Kidney capillary endothelial cell (primary cell): Measurements from ENCODE around the gene TRPC4.

ENCODE experiments used
- DNase-seq: peaks from one replicate; pipeline ENCODE4 v3.0.0-alpha.2; 2018; ENCODE audit warnings: low spot score

Gene TRPC4

DNA sequence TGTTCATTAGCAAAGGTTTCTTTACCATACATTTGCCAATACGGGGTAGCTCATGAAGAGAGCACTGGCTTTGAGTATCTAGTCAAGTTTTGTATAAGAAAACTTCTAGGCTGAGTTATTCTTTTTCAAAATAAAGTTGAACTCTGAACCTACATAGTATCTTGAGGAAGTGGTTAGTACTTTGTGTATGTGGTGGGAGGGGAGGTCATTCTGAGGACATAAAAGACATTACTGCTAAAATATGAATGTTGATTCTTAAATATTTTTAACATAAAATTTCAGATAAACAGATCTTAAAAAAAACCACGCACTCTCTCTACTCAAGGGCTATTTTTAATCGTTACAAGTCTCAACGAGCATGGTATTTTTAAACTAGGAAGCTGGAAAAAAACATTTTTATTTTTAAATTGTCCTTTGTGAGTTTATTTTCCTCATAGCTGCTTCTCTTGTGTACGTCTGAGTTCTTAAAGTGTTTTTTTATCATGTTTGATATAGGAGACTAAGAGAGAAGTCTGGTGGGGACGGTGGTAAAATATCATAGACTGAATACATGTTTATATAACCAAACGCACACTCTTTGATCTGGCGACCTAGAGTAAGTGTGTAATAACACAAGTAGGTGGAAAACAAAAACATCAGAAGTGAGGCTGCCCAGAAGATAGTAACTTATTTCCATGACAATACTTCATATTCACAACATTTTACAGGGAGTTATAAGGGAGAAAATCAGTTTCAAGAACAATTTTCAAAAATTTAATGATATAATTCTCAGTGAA, 153.0 kb downstream of the TRPC4 start:
- DNase-seq, result no peak

- DNase-seq, result no peak
These were observed 154.0 kb downstream of the TRPC4 start for GRCh38 chr13:37715606-37716015.

DNA sequence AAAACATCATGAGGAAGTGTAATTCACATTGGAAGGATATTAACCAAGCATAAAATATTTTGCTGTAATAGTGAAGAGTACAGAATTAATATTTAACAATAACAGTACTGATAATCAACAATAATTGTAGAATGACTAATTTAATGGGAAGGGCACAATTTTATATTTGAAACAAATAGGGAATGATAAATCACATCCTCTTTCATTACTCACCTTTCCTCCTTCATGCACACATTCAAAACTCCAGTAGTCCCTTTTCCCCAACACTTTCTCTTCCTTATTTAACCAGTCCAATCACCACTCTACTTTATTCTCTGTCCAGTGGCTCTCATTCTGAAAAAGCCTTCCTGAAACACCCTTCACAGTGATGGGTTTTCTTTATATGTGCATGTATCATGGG, 160.3 kb downstream of the TRPC4 start:
- no peak for DNase-seq

GRCh38 chr13:37707739-37708500, 161.7 kb downstream of the TRPC4 start:
- no peak for DNase-seq

DNA sequence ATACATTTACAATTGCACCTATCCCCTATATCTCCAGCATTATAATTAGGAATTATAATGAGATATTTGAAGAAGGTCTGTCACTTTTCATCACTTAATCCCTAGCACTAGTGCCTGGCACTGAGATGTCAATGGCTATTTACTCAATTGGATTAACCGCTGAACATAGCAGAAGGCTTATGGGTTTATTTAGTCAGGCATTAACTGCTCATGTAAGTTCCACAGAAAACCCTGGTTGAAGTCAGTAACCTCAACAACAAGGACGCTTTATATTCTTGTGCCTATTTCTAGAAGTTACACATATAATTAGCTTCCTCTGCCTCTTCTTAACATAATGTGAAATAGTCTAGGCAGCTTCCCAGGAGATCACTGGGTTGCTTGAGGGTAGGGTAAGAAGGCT, 163.5 kb downstream of the TRPC4 start:
- DNase-seq, result no peak

DNA sequence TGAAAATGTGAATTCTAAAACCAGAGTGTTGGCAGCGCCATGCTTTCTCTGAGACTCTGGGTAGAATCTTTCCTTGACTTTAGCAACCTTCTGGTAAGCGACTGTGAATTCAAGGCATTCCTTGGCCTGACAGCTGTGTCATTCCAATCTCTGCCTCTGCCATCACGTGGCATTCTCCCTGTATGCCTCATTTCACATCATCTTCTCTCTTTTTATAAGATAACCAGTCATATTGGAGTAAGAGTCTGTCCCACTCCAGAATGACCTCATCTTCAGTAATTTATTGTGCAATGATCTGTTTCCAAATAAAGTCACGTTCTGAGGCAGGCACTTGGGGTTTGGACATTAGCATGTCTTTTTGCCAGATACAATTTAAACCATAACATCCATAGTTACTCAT, 167.6 kb downstream of the TRPC4 start:
- DNase-seq, result peak; percentile 30

GRCh38 chr13:37701306-37701705, 168.3 kb downstream of the TRPC4 start:
- DNase-seq, result peak; percentile 67

- no peak for DNase-seq
These were observed 168.7 kb downstream of the TRPC4 start for GRCh38 chr13:37700887-37701286.

DNA sequence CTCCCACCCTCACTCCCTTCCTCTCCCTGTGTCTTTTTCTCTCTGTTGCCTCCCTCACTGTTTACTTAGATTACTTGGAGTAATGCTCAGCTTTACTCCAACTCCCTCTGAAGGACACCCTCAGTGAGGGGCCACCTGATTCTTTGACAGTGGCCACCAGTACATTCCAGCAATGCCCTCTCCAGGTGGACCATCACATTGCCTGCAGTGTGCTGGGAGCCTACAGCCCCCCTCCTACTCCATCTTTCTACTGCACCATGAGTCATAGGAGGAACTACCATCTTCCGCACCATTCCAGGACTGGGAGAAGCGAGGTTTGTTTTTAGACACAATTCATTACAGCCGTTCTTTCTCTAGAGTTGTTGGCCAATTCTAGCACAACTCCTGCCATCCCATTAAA, 174.4 kb downstream of the TRPC4 start:
- DNase-seq, result no peak

- DNase-seq, result no peak
These were observed 179.2 kb downstream of the TRPC4 start for GRCh38 chr13:37690361-37690760.

DNA sequence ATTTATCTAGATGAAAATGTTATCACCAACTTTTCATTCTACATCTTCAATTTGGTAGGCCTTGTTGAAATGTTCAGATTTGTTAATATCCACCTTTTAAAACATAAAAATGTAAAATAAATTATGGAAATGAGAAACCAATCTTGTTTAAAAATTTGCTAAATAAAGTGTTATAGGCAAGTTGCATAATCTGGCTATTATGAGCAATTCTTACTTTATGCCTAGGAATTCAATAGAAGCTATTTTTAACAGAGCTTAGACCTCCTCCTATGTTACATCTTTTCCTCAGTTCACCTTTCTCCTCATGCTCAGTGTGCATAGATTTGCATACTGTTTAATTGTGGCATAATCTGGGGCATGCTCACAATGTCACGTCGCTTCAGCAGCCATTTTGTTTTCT, 183.1 kb downstream of the TRPC4 start:
- no peak for DNase-seq

- no peak for DNase-seq
These were observed 184.4 kb downstream of the TRPC4 start for GRCh38 chr13:37685206-37685605.

DNA sequence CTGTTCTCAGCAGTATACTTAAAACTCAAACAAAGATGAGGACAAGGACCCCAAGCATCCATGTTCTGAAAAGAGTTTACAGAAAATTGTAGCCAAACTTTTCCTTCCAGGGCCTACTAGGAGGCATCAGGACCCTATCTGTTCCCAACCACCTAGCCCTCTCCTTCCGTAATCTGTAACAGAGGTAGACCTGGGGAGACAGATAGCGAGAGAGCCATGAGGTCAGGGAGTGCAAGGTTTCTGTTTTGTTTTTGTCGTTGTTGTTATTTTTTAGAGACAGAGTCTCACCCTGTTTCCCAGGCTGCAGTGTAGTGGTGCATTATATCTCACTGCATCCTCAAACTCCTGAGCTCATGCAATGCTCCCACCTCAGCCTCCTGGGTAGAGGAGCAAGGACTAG, 187.1 kb downstream of the TRPC4 start:
- DNase-seq, result no peak

GRCh38 chr13:37681281-37682032, 188.1 kb downstream of the TRPC4 start:
- no peak for DNase-seq

- DNase-seq, result no peak
These were observed 189.4 kb downstream of the TRPC4 start for GRCh38 chr13:37680137-37680536.

DNA sequence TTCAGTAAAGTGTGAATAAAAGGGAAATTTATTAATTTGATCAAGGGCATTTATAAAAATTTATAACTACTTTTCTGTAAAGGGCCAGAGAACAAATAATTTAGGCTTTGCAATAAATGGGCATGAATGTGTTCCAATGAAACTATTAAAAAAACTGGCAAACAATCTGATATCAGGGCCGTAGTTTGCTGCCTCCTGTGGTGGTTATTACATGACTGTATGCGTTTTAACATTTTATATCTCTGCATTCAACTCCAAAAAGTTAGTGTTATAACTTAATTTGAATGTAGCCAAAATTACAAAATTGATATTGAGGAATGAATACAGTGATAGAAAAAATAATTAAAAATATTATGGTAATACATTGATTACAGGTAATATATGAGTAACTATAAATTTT, 190.5 kb downstream of the TRPC4 start:
- DNase-seq, result no peak

GRCh38 chr13:37669845-37670244, 199.7 kb downstream of the TRPC4 start:
- DNase-seq, result no peak

- DNase-seq, result no peak
These were observed 201.9 kb downstream of the TRPC4 start for GRCh38 chr13:37667702-37668101.

DNA sequence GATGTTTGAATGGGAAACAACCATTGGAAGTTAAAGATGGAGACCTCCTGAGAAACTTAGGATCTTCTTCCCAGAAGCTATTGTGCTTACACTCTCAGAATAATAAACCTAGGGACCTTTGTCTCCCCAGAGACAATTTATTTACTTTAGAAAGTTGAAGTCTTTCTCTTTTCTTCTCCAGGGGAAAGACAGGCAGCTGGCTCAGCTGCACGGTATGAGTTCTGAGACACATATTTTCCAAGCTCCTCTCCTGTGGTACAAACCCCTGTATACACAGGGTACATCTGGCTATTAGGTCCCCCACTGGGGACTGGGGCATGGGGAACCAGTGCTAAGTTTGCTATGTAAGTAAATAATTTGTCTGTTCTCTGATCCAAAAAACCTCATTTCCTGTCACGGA, 203.5 kb downstream of the TRPC4 start:
- DNase-seq, result no peak

DNA sequence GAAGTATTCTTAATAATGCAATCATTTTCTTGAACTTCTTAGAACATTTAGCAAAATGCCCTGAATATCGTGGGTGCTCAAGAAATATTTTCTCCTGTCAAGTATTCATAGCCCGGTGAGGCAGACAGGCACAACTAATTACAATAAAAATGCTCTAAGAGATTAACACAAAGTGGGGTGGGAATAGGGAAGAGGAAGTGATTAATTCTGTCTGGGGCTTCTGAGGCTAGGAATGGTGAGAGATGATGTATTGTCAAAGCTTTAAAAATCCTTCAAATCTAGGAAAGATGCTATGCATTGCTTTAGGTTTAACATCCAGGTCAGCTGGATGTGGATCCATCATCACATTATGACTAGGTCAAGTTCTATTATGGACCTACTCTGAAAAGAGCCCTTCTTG, 204.2 kb downstream of the TRPC4 start:
- peak; percentile 28 for DNase-seq

- DNase-seq, result no peak
These were observed 205.8 kb downstream of the TRPC4 start for GRCh38 chr13:37663724-37664123.

GRCh38 chr13:37662624-37663023, 206.9 kb downstream of the TRPC4 start:
- DNase-seq, result no peak

DNA sequence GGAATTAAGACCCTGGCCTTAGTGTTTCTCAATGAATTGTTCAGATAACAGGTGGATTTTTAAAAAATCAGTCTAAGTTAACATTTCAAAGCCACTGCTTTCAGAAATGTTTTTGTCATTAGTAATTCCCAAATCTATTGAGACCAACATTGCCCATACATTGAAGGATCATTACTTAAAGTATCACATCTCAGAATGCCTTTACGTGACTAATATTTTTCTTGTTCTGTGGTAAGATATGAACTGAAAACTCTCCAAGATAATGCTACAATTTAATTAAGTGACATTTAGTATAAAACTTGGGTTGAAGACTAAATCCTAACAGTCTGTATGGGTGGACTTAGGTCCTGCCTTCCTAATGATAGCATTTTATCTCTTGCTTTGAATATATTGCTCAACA, 211.6 kb downstream of the TRPC4 start:
- DNase-seq, result no peak
